Effector memory CD4-positive, alpha-beta T cell (primary cell): Measurements from ENCODE around the gene SCARF1.
"Not testable (repeated sequence)": the region's sequence is repeated elsewhere in the genome, so short reads cannot be mapped to it uniquely, and the experiment has no call there.

ENCODE experiments used
- DNase-seq, 3 donors: peaks; one replicate each; pipeline ENCODE4 v3.0.0-alpha.2; 2020
- H3K27ac ChIP-seq: 2 replicates; pipeline ENCODE4 v1.7.0; 2013; ENCODE audit warnings: mild to moderate bottlenecking, low read length, moderate library complexity; ENCODE audit not compliant: insufficient read depth, poor library complexity, severe bottlenecking
- H3K27me3 ChIP-seq: replicated peaks from 2 replicates; pipeline ENCODE4 v1.7.0; 2013; ENCODE audit warnings: mild to moderate bottlenecking, low read length; ENCODE audit not compliant: insufficient read depth, control insufficient read depth, poor library complexity, severe bottlenecking
- H3K36me3 ChIP-seq: 2 replicates; pipeline ENCODE4 v1.7.0; 2013; ENCODE audit warnings: mild to moderate bottlenecking, low read length, moderate library complexity; ENCODE audit not compliant: control insufficient read depth, insufficient read depth
- H3K4me1 ChIP-seq: 2 replicates; pipeline ENCODE4 v1.7.0; 2013; ENCODE audit warnings: low read length, mild to moderate bottlenecking; ENCODE audit not compliant: control insufficient read depth, insufficient read depth, poor library complexity, severe bottlenecking
- H3K4me3 ChIP-seq: 2 replicates; pipeline ENCODE4 v1.7.0; 2013; ENCODE audit warnings: low read length, low read depth, mild to moderate bottlenecking; ENCODE audit not compliant: insufficient read depth, poor library complexity, severe bottlenecking
- H3K9me3 ChIP-seq: 2 replicates; pipeline ENCODE4 v1.7.0; 2013; ENCODE audit warnings: mild to moderate bottlenecking, low read length, moderate library complexity; ENCODE audit not compliant: control insufficient read depth

SCARF1 gene

GRCh38 chr17:1673041-1673785 lies 27.7 kb upstream of the SCARF1 start:
- no peak overlapping the region for H3K27ac ChIP-seq
- DNase-seq = peak in 2 of 3 donors; percentile 16 to 30

GRCh38 chr17:1663934-1664333 lies 18.4 kb upstream of the SCARF1 start:
- not testable (repeated sequence) for H3K4me1 ChIP-seq, H3K9me3 ChIP-seq, H3K4me3 ChIP-seq, H3K27ac ChIP-seq, DNase-seq, H3K27me3 ChIP-seq
- peaks cover 62% of the 10 kb centered on the region for H3K36me3 ChIP-seq

More at GRCh38 chr17:1673041-1673785, 27.7 kb upstream of the SCARF1 start:
- H3K4me3 ChIP-seq = no peak overlapping the region
- H3K4me1 ChIP-seq = no peaks in the 10 kb centered on the region
- peaks cover 88% of the 10 kb centered on the region for H3K36me3 ChIP-seq
- no peaks in the 10 kb centered on the region for H3K27me3 ChIP-seq
- no peaks in the 10 kb centered on the region for H3K9me3 ChIP-seq

- Histone ChIP-seq H3K27me3 (no peaks in the 10 kb centered on the region), H3K4me1 (no peaks in the 10 kb centered on the region), H3K27ac (no peak overlapping the region), H3K4me3 (no peak overlapping the region), H3K9me3 (no peaks in the 10 kb centered on the region), H3K36me3 (peaks cover 71% of the 10 kb centered on the region)
- DNase-seq = no peak
Measured at GRCh38 chr17:1661045-1661444, 15.5 kb upstream of the SCARF1 start.

GRCh38 chr17:1658100-1658499 lies 12.6 kb upstream of the SCARF1 start:
- no peak for DNase-seq
- no peak overlapping the region for H3K27ac ChIP-seq
- no peak overlapping the region for H3K4me3 ChIP-seq
- peaks cover 88% of the 10 kb centered on the region for H3K36me3 ChIP-seq
- H3K4me1 ChIP-seq = no peaks in the 10 kb centered on the region
- H3K9me3 ChIP-seq = no peaks in the 10 kb centered on the region
- no peaks in the 10 kb centered on the region for H3K27me3 ChIP-seq

- Histone ChIP-seq H3K36me3 (peaks cover 84% of the 10 kb centered on the region), H3K27me3 (no peaks in the 10 kb centered on the region), H3K27ac (no peak overlapping the region), H3K4me1 (peaks cover 6% of the 10 kb centered on the region), H3K9me3 (no peaks in the 10 kb centered on the region), H3K4me3 (no peak overlapping the region)
- DNase-seq = no peak
Measured at GRCh38 chr17:1653735-1654134, 8.2 kb upstream of the SCARF1 start.

GRCh38 chr17:1652794-1653193 lies 7.3 kb upstream of the SCARF1 start:
- Histone ChIP-seq H3K36me3 (peaks cover 74% of the 10 kb centered on the region), H3K4me1 (peaks cover 15% of the 10 kb centered on the region)
- not testable (repeated sequence) for H3K27ac ChIP-seq, H3K9me3 ChIP-seq, H3K27me3 ChIP-seq, H3K4me3 ChIP-seq, DNase-seq

- no peak for DNase-seq
- Histone ChIP-seq H3K9me3 (no peaks in the 10 kb centered on the region), H3K4me3 (no peak overlapping the region), H3K4me1 (peaks cover 15% of the 10 kb centered on the region), H3K36me3 (peaks cover 64% of the 10 kb centered on the region), H3K27ac (no peak overlapping the region), H3K27me3 (no peaks in the 10 kb centered on the region)
Measured at GRCh38 chr17:1651559-1651844, 6.0 kb upstream of the SCARF1 start.

GRCh38 chr17:1650731-1651558 lies 5.4 kb upstream of the SCARF1 start:
- Histone ChIP-seq H3K27ac (no peak overlapping the region), H3K4me3 (no peak overlapping the region), H3K36me3 (peaks cover 59% of the 10 kb centered on the region), H3K27me3 (no peaks in the 10 kb centered on the region), H3K9me3 (no peaks in the 10 kb centered on the region), H3K4me1 (peaks cover 15% of the 10 kb centered on the region)
- DNase-seq = no peak

GRCh38 chr17:1649844-1650501 lies 4.4 kb upstream of the SCARF1 start, which contains the start of gene RILP:
Gene RILP (minus strand): TSS chr17:1649866. CDS start chr17:1649804, 62 bp downstream.
- Histone ChIP-seq H3K4me3 (peak within 1 kb of the TSS; percentile 68), H3K9me3 (no peaks in the 10 kb centered on the region), H3K4me1 (peaks cover 15% of the 10 kb centered on the region), H3K27me3 (no peaks in the 10 kb centered on the region), H3K27ac (peak within 1 kb of the TSS; percentile 66), H3K36me3 (peaks cover 51% of the 10 kb centered on the region)
- no peak for DNase-seq
